Measurements from ENCODE around the gene LINC01488. TPM values are rescaled to one million over a fixed set of nuclear protein-coding genes. Genes with fewer than 3 reads are reported as not detected.

Gene LINC01488
- total RNA-seq, 1 donor from 2014 or later = not detected

GRCh38 chr11:69510471-69511357 is 29.3 kb downstream of the LINC01488 start:
- no peak for DNase-seq (ENCODE audit: low spot score)
- peaks cover 3% of the 10 kb centered on the region for H3K36me3 Mint-ChIP-seq (ENCODE audit: low read depth, unreplicated experiment)
- H3K27ac Mint-ChIP-seq (ENCODE audit: unreplicated experiment) = no peak overlapping the region
- peaks cover 2% of the 10 kb centered on the region for H3K9me3 Mint-ChIP-seq (ENCODE audit: unreplicated experiment)
- H3K4me1 Mint-ChIP-seq (ENCODE audit: unreplicated experiment) = no peaks in the 10 kb centered on the region
- no peak overlapping the region for H3K4me3 Mint-ChIP-seq (ENCODE audit: unreplicated experiment)
- peaks cover 3% of the 10 kb centered on the region for H3K27me3 Mint-ChIP-seq (ENCODE audit: unreplicated experiment)
- no peak for TF ChIP-seq CTCF (IDR thresholded peaks at IDR 0.05; ENCODE audit: unreplicated experiment)

GRCh38 chr11:69511358-69512055 is 30.0 kb downstream of the LINC01488 start:
- H3K4me1 Mint-ChIP-seq (ENCODE audit: unreplicated experiment) = no peaks in the 10 kb centered on the region
- H3K4me3 Mint-ChIP-seq (ENCODE audit: unreplicated experiment) = no peak overlapping the region
- H3K36me3 Mint-ChIP-seq (ENCODE audit: low read depth, unreplicated experiment) = peaks cover 5% of the 10 kb centered on the region
- DNase-seq (ENCODE audit: low spot score) = no peak
- H3K27ac Mint-ChIP-seq (ENCODE audit: unreplicated experiment) = no peak overlapping the region
- H3K27me3 Mint-ChIP-seq (ENCODE audit: unreplicated experiment) = peaks cover 3% of the 10 kb centered on the region
- peaks cover 4% of the 10 kb centered on the region for H3K9me3 Mint-ChIP-seq (ENCODE audit: unreplicated experiment)
- no peak for TF ChIP-seq CTCF (IDR thresholded peaks at IDR 0.05; ENCODE audit: unreplicated experiment)

GRCh38 chr11:69512136-69512535 is 30.7 kb downstream of the LINC01488 start:
- Mint-ChIP-seq H3K4me3 (ENCODE audit: unreplicated experiment) (no peak overlapping the region), H3K27me3 (ENCODE audit: unreplicated experiment) (peaks cover 7% of the 10 kb centered on the region), H3K27ac (ENCODE audit: unreplicated experiment) (no peak overlapping the region), H3K9me3 (ENCODE audit: unreplicated experiment) (peaks cover 4% of the 10 kb centered on the region), H3K4me1 (ENCODE audit: unreplicated experiment) (no peaks in the 10 kb centered on the region), H3K36me3 (ENCODE audit: low read depth, unreplicated experiment) (peaks cover 7% of the 10 kb centered on the region)
- TF ChIP-seq CTCF (IDR thresholded peaks at IDR 0.05; ENCODE audit: unreplicated experiment) = no peak
- no peak for DNase-seq (ENCODE audit: low spot score)

GRCh38 chr11:69512790-69513189 is 31.3 kb downstream of the LINC01488 start:
- Mint-ChIP-seq H3K27ac (ENCODE audit: unreplicated experiment) (no peak overlapping the region), H3K9me3 (ENCODE audit: unreplicated experiment) (peaks cover 4% of the 10 kb centered on the region), H3K4me1 (ENCODE audit: unreplicated experiment) (no peaks in the 10 kb centered on the region), H3K27me3 (ENCODE audit: unreplicated experiment) (peaks cover 7% of the 10 kb centered on the region), H3K4me3 (ENCODE audit: unreplicated experiment) (no peak overlapping the region), H3K36me3 (ENCODE audit: low read depth, unreplicated experiment) (peaks cover 10% of the 10 kb centered on the region)
- no peak for DNase-seq (ENCODE audit: low spot score)
- TF ChIP-seq CTCF (IDR thresholded peaks at IDR 0.05; ENCODE audit: unreplicated experiment) = no peak

- no peak for DNase-seq (ENCODE audit: low spot score)
- Mint-ChIP-seq H3K4me3 (ENCODE audit: unreplicated experiment) (no peak overlapping the region), H3K4me1 (ENCODE audit: unreplicated experiment) (no peaks in the 10 kb centered on the region), H3K36me3 (ENCODE audit: low read depth, unreplicated experiment) (peaks cover 10% of the 10 kb centered on the region), H3K27me3 (ENCODE audit: unreplicated experiment) (peaks cover 7% of the 10 kb centered on the region), H3K27ac (ENCODE audit: unreplicated experiment) (no peak overlapping the region), H3K9me3 (ENCODE audit: unreplicated experiment) (peaks cover 4% of the 10 kb centered on the region)
- no peak for TF ChIP-seq CTCF (IDR thresholded peaks at IDR 0.05; ENCODE audit: unreplicated experiment)
Measured at GRCh38 chr11:69513196-69513595, 31.7 kb downstream of the LINC01488 start.

Measured in endothelial cell (in vitro differentiated cells).